HG02938 (cell line): ENCODE data around the gene UGT1A10.
"Not testable (repeated sequence)": the region's sequence is repeated elsewhere in the genome, so short reads cannot be mapped to it uniquely, and the experiment has no call there.

Source experiments
- ATAC-seq: cut with Tn5 transposase; IDR thresholded peaks from one replicate; pipeline ENCODE4 v1.9.1; 2021; ENCODE audit warnings: mild to moderate bottlenecking, moderate library complexity; ENCODE audit not compliant: unreplicated experiment

UGT1A10 gene

GRCh38 chr2:233736868-233737653 is 100.8 kb downstream of the UGT1A10 start:
- ATAC-seq, result not testable (repeated sequence)

- no peak for ATAC-seq
Observed at GRCh38 chr2:233740870-233741269, 104.6 kb downstream of the UGT1A10 start.

GRCh38 chr2:233743464-233744259 is 107.4 kb downstream of the UGT1A10 start:
- ATAC-seq, result no peak

- ATAC-seq, result no peak
Observed at GRCh38 chr2:233745073-233745755, 109.0 kb downstream of the UGT1A10 start.

GRCh38 chr2:233745838-233746237 is 109.6 kb downstream of the UGT1A10 start:
- not testable (repeated sequence) for ATAC-seq

- ATAC-seq, result no peak
Observed at GRCh38 chr2:233746475-233747282, 110.4 kb downstream of the UGT1A10 start.

- no peak for ATAC-seq
Observed at GRCh38 chr2:233747283-233747544, 111.0 kb downstream of the UGT1A10 start.

GRCh38 chr2:233750689-233751088 is 114.4 kb downstream of the UGT1A10 start:
- not testable (repeated sequence) for ATAC-seq

- ATAC-seq, result not testable (repeated sequence)
Observed at GRCh38 chr2:233751212-233752009, 115.2 kb downstream of the UGT1A10 start.

GRCh38 chr2:233754872-233755611 is 118.8 kb downstream of the UGT1A10 start:
- no peak for ATAC-seq

- ATAC-seq, result no peak
Observed at GRCh38 chr2:233756429-233757081, 120.3 kb downstream of the UGT1A10 start.

GRCh38 chr2:233758141-233758540 is 121.9 kb downstream of the UGT1A10 start:
- ATAC-seq, result no peak

- no peak for ATAC-seq
Observed at GRCh38 chr2:233758849-233759248, 122.6 kb downstream of the UGT1A10 start.

- no peak for ATAC-seq
Observed at GRCh38 chr2:233760043-233760442, 123.8 kb downstream of the UGT1A10 start, which contains the start of gene UGT1A1. UGT1A1 (plus strand) TSS chr2:233760270; CDS start chr2:233760288, 18 bp downstream.

GRCh38 chr2:233761040-233761769 is 125.0 kb downstream of the UGT1A10 start:
- ATAC-seq, result no peak

GRCh38 chr2:233764264-233764663 is 128.0 kb downstream of the UGT1A10 start:
- ATAC-seq, result no peak

GRCh38 chr2:233764761-233765160 is 128.5 kb downstream of the UGT1A10 start:
- no peak for ATAC-seq

- ATAC-seq, result no peak
Observed at GRCh38 chr2:233766416-233766815, 130.2 kb downstream of the UGT1A10 start.
